Neuronal stem cell (in vitro differentiated cells): ENCODE results near the gene TSHZ3.
A peak's percentile ranks its signal among the peaks of the same experiment; 100 is the strongest.

ENCODE experiments used
- DNase-seq: peaks from one replicate; pipeline ENCODE4 v3.0.0-alpha.2; 2013; ENCODE audit warnings: low spot score
- H2AFZ ChIP-seq: one replicate; pipeline ENCODE4 v1.6.1; 2013; ENCODE audit warnings: mild to moderate bottlenecking, low read length, inconsistent platforms
- H2AK5ac ChIP-seq: 2 replicates; pipeline ENCODE4 v1.6.1; 2013; ENCODE audit warnings: low read depth, mild to moderate bottlenecking, inconsistent platforms, low read length, moderate library complexity, mixed read lengths
- H2BK120ac ChIP-seq: 2 replicates; pipeline ENCODE4 v1.6.1; 2013; ENCODE audit warnings: low read depth, mild to moderate bottlenecking, inconsistent platforms, low read length, moderate library complexity, mixed read lengths
- H2BK12ac ChIP-seq: one replicate; pipeline ENCODE4 v1.6.1; 2013; ENCODE audit warnings: low read length, inconsistent platforms
- H2BK15ac ChIP-seq: 2 replicates; pipeline ENCODE4 v1.6.1; 2013; ENCODE audit warnings: mild to moderate bottlenecking, low read length, inconsistent platforms, mixed read lengths
- H2BK5ac ChIP-seq: one replicate; pipeline ENCODE4 v1.6.1; 2013; ENCODE audit warnings: inconsistent platforms, mild to moderate bottlenecking, low read length, moderate library complexity
- H3K14ac ChIP-seq: one replicate; pipeline ENCODE4 v1.6.1; 2013; ENCODE audit warnings: low read length, inconsistent platforms
- H3K18ac ChIP-seq: 2 replicates; pipeline ENCODE4 v1.6.1; 2013; ENCODE audit warnings: low read length, inconsistent platforms
- H3K23ac ChIP-seq: 2 replicates; pipeline ENCODE4 v1.6.1; 2013; ENCODE audit warnings: low read depth, mild to moderate bottlenecking, mixed read lengths, low read length, inconsistent platforms; ENCODE audit not compliant: poor library complexity
- H3K27ac ChIP-seq: replicated peaks from 3 replicates; pipeline ENCODE4 v1.5.1; 2013; ENCODE audit warnings: low read length, inconsistent platforms
- H3K27me3 ChIP-seq, 3 experiments: 2 replicates each; pipeline ENCODE4 v1.6.1; 2013; ENCODE audit warnings: low read length in 3 of 3, mild to moderate bottlenecking in 2 of 3, inconsistent platforms in 1 of 3, low read depth in 1 of 3, mixed read lengths in 1 of 3, moderate library complexity in 1 of 3; ENCODE audit not compliant: control insufficient read depth in 3 of 3, insufficient read depth in 3 of 3
- H3K36me3 ChIP-seq, 2 donors: replicated peaks in 1 of 2; 2 replicates each; pipeline ENCODE4 v1.6.1; 2013; ENCODE audit warnings: low read length in 2 of 2; ENCODE audit not compliant: control insufficient read depth in 2 of 2, insufficient read depth in 2 of 2
- H3K4ac ChIP-seq: 2 replicates; pipeline ENCODE4 v1.6.1; 2013; ENCODE audit warnings: inconsistent platforms, mild to moderate bottlenecking, low read length, moderate library complexity
- H3K4me1 ChIP-seq, 2 donors: 1 replicate in 1 of 2; 2 replicates in 1 of 2; pipeline ENCODE4 v1.6.1; 2013; ENCODE audit warnings: low read length in 2 of 2, low read depth in 1 of 2; ENCODE audit not compliant: control insufficient read depth in 2 of 2, insufficient read depth in 1 of 2
- H3K4me2 ChIP-seq: one replicate; pipeline ENCODE4 v1.6.1; 2013; ENCODE audit warnings: mild to moderate bottlenecking, low read length, inconsistent platforms; ENCODE audit not compliant: insufficient read depth, poor library complexity, severe bottlenecking
- H3K4me3 ChIP-seq, 2 donors: 2 replicates each; pipeline ENCODE4 v1.5.1; 2013; ENCODE audit warnings: low read length in 2 of 2, mild to moderate bottlenecking in 2 of 2, inconsistent platforms in 1 of 2, moderate library complexity in 1 of 2
- H3K79me1 ChIP-seq: one replicate; pipeline ENCODE4 v1.6.1; 2013; ENCODE audit warnings: low read depth, mild to moderate bottlenecking, inconsistent platforms, low read length, moderate library complexity
- H3K9ac ChIP-seq: one replicate; pipeline ENCODE4 v1.6.1; 2013; ENCODE audit warnings: mild to moderate bottlenecking, low read depth, low read length, inconsistent platforms; ENCODE audit not compliant: poor library complexity
- H3K9me3 ChIP-seq, 2 donors: replicated peaks in 1 of 2; 2 replicates each; pipeline versions ENCODE3 to v1.6.1; 2013; ENCODE audit warnings: low read length in 2 of 2, mild to moderate bottlenecking in 2 of 2, inconsistent platforms in 1 of 2, low read depth in 1 of 2, mixed read lengths in 1 of 2, moderate library complexity in 1 of 2; ENCODE audit not compliant: control insufficient read depth in 2 of 2, insufficient read depth in 1 of 2
- H4K8ac ChIP-seq: one replicate; pipeline ENCODE4 v1.6.1; 2013; ENCODE audit warnings: low read depth, mild to moderate bottlenecking, inconsistent platforms, low read length, moderate library complexity
- H4K91ac ChIP-seq: one replicate; pipeline ENCODE4 v1.6.1; 2013; ENCODE audit warnings: low read length, low read depth, mild to moderate bottlenecking, inconsistent platforms; ENCODE audit not compliant: poor library complexity
- WGBS, 2 donors: extraction: QIAGEN DNeasy Blood & Tissue Kit; methylation state at CpG; one replicate each; pipeline ENCODE4 v1.1.7; 2013; ENCODE audit warnings: missing lambda C conversion rate in 2 of 2, mixed read lengths in 1 of 2; ENCODE audit not compliant: insufficient read length in 2 of 2, insufficient replicate concordance in 1 of 2; ENCODE audit errors: extremely low coverage in 2 of 2; 5-methylcytosine and 5-hydroxymethylcytosine counted together

The TSHZ3 gene

DNA sequence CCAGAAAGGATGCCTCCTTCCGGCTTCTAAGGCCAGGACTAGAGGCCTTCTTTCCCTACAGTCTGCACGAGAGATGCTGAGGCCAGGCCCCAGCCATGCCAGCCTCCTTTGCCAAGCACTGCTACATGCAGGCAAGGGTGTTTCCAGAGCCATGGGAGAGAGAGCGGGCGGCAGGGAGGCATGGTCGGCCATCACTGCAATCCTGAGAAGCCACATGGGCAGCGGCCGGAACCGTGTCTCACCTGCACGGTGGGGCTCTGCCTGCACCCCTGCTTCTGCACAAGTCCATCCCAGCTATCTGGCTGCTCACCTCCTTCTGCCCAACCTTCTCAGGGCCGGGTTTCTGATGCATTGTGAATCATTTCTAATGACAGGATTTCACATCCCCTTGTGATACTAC is 35.1 kb downstream of the TSHZ3 start:
- H2AK5ac ChIP-seq = peak overlapping the region; percentile 33
- H3K9me3 ChIP-seq = no peaks in the 10 kb centered on the region
- no peak for DNase-seq
- peak overlapping the region; percentile 36 for H2BK12ac ChIP-seq
- no peak overlapping the region for H4K8ac ChIP-seq
- H3K4ac ChIP-seq = no peak overlapping the region
- H3K23ac ChIP-seq = no peak overlapping the region
- H3K4me2 ChIP-seq = no peak overlapping the region
- H2AFZ ChIP-seq = no peak overlapping the region
- H3K14ac ChIP-seq = no peak overlapping the region
- no peak overlapping the region for H3K4me3 ChIP-seq
- H3K18ac ChIP-seq = peak overlapping the region; percentile 20
- H2BK15ac ChIP-seq = peak overlapping the region; percentile 32
- H2BK120ac ChIP-seq = no peak overlapping the region
- peaks cover 0 to 21% of the 10 kb centered on the region in 2 donors for H3K4me1 ChIP-seq
- H2BK5ac ChIP-seq = no peak overlapping the region
- no peak overlapping the region for H4K91ac ChIP-seq
- H3K79me1 ChIP-seq = no peaks in the 10 kb centered on the region
- H3K27ac ChIP-seq = no peak overlapping the region
- H3K27me3 ChIP-seq = no peaks in the 10 kb centered on the region
- no peak overlapping the region for H3K9ac ChIP-seq
- no CpG with 5 or more reads among the region's 10 CpGs for WGBS, 2 donors
- no peaks in the 10 kb centered on the region for H3K36me3 ChIP-seq

DNA sequence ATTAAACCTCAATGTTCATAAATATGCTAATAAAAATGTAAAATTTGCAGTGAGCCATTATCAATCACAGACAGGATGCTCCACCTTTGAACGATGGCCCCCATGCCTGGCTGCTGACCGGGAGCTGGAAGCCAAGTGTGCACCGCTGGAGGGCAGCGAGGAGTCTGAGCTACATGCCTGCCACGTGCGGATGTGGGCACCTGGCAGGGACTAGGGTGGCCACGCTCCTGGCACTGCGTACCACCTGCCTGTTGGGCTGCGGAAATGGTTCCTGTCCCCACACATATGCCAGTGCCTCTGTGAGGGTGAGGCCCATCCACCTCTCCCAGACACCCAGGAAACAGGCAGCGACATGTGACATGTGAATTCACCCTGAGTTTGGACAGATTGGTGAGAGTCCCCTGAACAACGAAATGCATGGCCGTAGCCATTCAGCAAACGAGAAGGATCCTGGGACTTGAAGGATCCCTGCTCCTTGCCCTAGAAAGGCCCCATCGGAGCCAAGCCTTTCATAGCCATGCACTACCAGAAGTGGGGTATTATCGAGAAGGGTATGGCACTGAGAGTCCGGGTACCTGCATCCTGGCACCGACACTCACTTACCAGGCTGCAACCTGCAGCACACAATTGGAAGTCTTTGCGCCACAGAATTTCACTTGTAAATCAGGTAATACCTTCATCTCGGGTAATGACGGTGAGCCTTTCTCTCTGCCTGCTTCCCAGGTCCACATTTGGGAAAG is 35.8 kb downstream of the TSHZ3 start:
- Histone ChIP-seq H3K23ac (no peak overlapping the region), H3K36me3 (no peaks in the 10 kb centered on the region), H2BK15ac (no peak overlapping the region), H4K91ac (no peak overlapping the region), H3K9ac (no peak overlapping the region), H2BK12ac (no peak overlapping the region), H3K4me1 (peaks cover 0 to 18% of the 10 kb centered on the region in 2 donors), H2BK120ac (no peak overlapping the region), H3K14ac (no peak overlapping the region), H3K27ac (no peak overlapping the region), H2BK5ac (no peak overlapping the region), H3K4me2 (no peak overlapping the region), H3K79me1 (no peaks in the 10 kb centered on the region), H3K18ac (peak overlapping the region; percentile 76), H2AK5ac (peak overlapping the region; percentile 13), H3K4me3 (no peak overlapping the region), H3K9me3 (no peaks in the 10 kb centered on the region), H2AFZ (no peak overlapping the region), H3K27me3 (no peaks in the 10 kb centered on the region), H4K8ac (no peak overlapping the region), H3K4ac (no peak overlapping the region)
- no peak for DNase-seq
- no CpG with 5 or more reads among the region's 20 CpGs for WGBS, 2 donors

GRCh38 chr19:31312677-31313244 is 36.5 kb downstream of the TSHZ3 start:
- no peak overlapping the region for H3K4ac ChIP-seq
- no peak overlapping the region for H3K4me2 ChIP-seq
- H3K18ac ChIP-seq = no peak overlapping the region
- H3K27ac ChIP-seq = no peak overlapping the region
- H3K36me3 ChIP-seq = no peaks in the 10 kb centered on the region
- no peak overlapping the region for H2BK12ac ChIP-seq
- no peak for DNase-seq
- H3K23ac ChIP-seq = no peak overlapping the region
- no peak overlapping the region for H4K91ac ChIP-seq
- no peak overlapping the region for H3K4me3 ChIP-seq
- no peak overlapping the region for H4K8ac ChIP-seq
- no peak overlapping the region for H2AFZ ChIP-seq
- H3K4me1 ChIP-seq = peaks cover 0 to 19% of the 10 kb centered on the region in 2 donors
- no peak overlapping the region for H2BK15ac ChIP-seq
- no CpG with 5 or more reads among the region's 10 CpGs for WGBS, 2 donors
- no peak overlapping the region for H2BK120ac ChIP-seq
- no peaks in the 10 kb centered on the region for H3K9me3 ChIP-seq
- H2AK5ac ChIP-seq = no peak overlapping the region
- no peaks in the 10 kb centered on the region for H3K27me3 ChIP-seq
- H3K79me1 ChIP-seq = no peaks in the 10 kb centered on the region
- no peak overlapping the region for H2BK5ac ChIP-seq
- no peak overlapping the region for H3K9ac ChIP-seq
- H3K14ac ChIP-seq = no peak overlapping the region

DNA sequence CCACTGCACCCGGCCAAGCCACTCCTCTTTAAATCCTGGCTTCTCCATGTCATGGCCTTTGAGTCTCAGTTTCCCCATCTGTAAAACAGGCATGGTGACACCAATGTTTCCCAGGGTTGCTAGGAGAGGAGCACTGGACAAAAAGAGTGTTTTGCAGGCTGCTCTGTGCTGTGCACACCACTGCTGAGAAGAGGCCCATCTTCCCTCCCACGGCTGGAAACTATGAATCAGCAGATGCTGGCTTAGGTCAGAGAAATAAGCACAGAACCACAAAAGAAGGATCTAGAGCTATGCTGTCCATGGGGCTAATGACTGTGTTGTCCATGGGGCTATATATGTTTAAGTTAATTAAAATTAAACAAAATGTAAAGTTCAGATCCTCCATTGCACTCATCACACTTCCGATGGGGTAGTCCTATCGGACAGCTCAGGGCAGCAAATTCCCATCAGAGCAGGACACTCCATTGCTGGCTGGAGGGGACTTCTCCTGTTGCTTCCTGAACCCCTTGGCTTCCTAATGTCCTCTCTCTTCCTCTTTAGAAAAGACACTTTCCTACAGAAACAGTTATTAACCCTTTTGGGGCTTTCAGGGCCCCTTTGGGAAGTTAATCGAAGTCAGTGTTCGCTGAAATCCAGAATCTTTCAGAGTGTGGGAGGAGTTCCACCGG is 37.1 kb downstream of the TSHZ3 start:
- Histone ChIP-seq H4K8ac (no peak overlapping the region), H3K27ac (no peak overlapping the region), H4K91ac (no peak overlapping the region), H3K4me3 (no peak overlapping the region), H2BK5ac (no peak overlapping the region), H2AK5ac (no peak overlapping the region), H2AFZ (no peak overlapping the region), H3K4me2 (no peak overlapping the region), H3K4ac (no peak overlapping the region), H3K23ac (no peak overlapping the region), H2BK120ac (no peak overlapping the region), H3K36me3 (no peaks in the 10 kb centered on the region), H3K4me1 (peaks cover 0 to 13% of the 10 kb centered on the region in 2 donors), H3K9ac (no peak overlapping the region), H3K79me1 (no peaks in the 10 kb centered on the region), H3K14ac (no peak overlapping the region), H2BK15ac (no peak overlapping the region), H3K18ac (no peak overlapping the region), H2BK12ac (no peak overlapping the region), H3K9me3 (no peaks in the 10 kb centered on the region), H3K27me3 (no peaks in the 10 kb centered on the region)
- WGBS, 2 donors = no CpG with 5 or more reads among the region's 7 CpGs
- no peak for DNase-seq
